ENCODE results near the gene KNSTRN. TPM values are rescaled to one million over a fixed set of nuclear protein-coding genes. Genes with fewer than 3 reads are reported as not detected.

Gene KNSTRN
- total and polyA plus RNA-seq, 2 of the 13 experiments (the other 11 are each of a cell fraction or from before 2014, with no cell fraction given), result 20.3 to 62.3 TPM

GRCh38 chr15:40412095-40412759 lies 29.7 kb downstream of the KNSTRN start (continued):
- TF ChIP-seq ZNF20 (CRISPR knock-in tag; IDR thresholded peaks at IDR 0.05) (no peak), ATF5 (CRISPR knock-in tag; IDR thresholded peaks at IDR 0.05; ENCODE audit: low read depth) (no peak), DMTF1 (CRISPR knock-in tag; IDR thresholded peaks at IDR 0.05) (no peak), KDM2A (CRISPR knock-in tag; IDR thresholded peaks at IDR 0.05; ENCODE audit: borderline replicate concordance, low read depth) (peak; percentile 52; the same call in 1 of the 2 replicates), ARHGAP35 (CRISPR knock-in tag; IDR thresholded peaks at IDR 0.05; ENCODE audit: borderline replicate concordance) (no peak), IRF2 (CRISPR knock-in tag; IDR thresholded peaks at IDR 0.05) (0 out of 2 replicates have a peak, but pooled peaks have one; percentile 25), IKZF5 (CRISPR knock-in tag; IDR thresholded peaks at IDR 0.05) (0 out of 2 replicates have a peak, but pooled peaks have one; percentile 29), ZNF124 (CRISPR knock-in tag; IDR thresholded peaks at IDR 0.05) (no peak), TGIF2 (CRISPR knock-in tag; IDR thresholded peaks at IDR 0.05) (no peak), ZNF414 (CRISPR knock-in tag; IDR thresholded peaks at IDR 0.05) (no peak), ATF4 (CRISPR knock-in tag; IDR thresholded peaks at IDR 0.05) (peak in 1 of 2 experiments; percentile 76; a peak in 2 of 4 replicates), ARID3A (IDR thresholded peaks at IDR 0.05; ENCODE audit: low read depth, low read length) (no peak), ZKSCAN8 (CRISPR knock-in tag; IDR thresholded peaks at IDR 0.05; ENCODE audit: borderline replicate concordance) (no peak), TEAD2 (CRISPR knock-in tag; IDR thresholded peaks at IDR 0.05) (no peak), SRY (CRISPR knock-in tag; IDR thresholded peaks at IDR 0.05) (no peak), RBM22 (optimal IDR thresholded peaks at IDR 0.05; ENCODE audit: low read length) (no peak), MAF1 (CRISPR knock-in tag; IDR thresholded peaks at IDR 0.05; ENCODE audit: borderline replicate concordance) (no peak), NR2F2 (IDR thresholded peaks at IDR 0.05; ENCODE audit: borderline replicate concordance, low read depth) (no peak), POLR2AphosphoS2 (IDR thresholded peaks at IDR 0.05; ENCODE audit: low read depth, low read length) (no peak), XBP1 (CRISPR knock-in tag; IDR thresholded peaks at IDR 0.05) (no peak), ONECUT2 (CRISPR knock-in tag; IDR thresholded peaks at IDR 0.05) (no peak), MLX (CRISPR knock-in tag; IDR thresholded peaks at IDR 0.05) (0 out of 2 replicates have a peak, but pooled peaks have one; percentile 43)
